HepG2 (cell line): ENCODE data around the gene ZNF181. TPM values are rescaled to one million over a fixed set of nuclear protein-coding genes. Genes with fewer than 3 reads are reported as not detected.

Source experiments
- CEBPG ChIP-seq: IDR thresholded peaks from 2 replicates; pipeline ENCODE4 v1.6.1; 2016
- ELF4 ChIP-seq: sonication (generic); formaldehyde crosslinking; IDR thresholded peaks from 2 replicates; pipeline ENCODE4 v1.5.0; 2020; ENCODE audit warnings: missing genetic modification reagents, mild to moderate bottlenecking, moderate library complexity, borderline replicate concordance
- HNRNPL ChIP-seq: fragments of 200-400 bp; formaldehyde crosslinking; IDR thresholded peaks from 2 replicates; pipeline ENCODE4 v1.6.1; 2017; ENCODE audit warnings: mild to moderate bottlenecking, low read depth, low read length
- PAX8 ChIP-seq: sonication (generic); formaldehyde crosslinking; IDR thresholded peaks from 2 replicates; pipeline ENCODE4 v1.8.0; 2022; ENCODE audit warnings: mild to moderate bottlenecking, missing genetic modification reagents, borderline replicate concordance
- RELA ChIP-seq: sonication (generic); formaldehyde crosslinking; IDR thresholded peaks from 2 replicates; pipeline ENCODE4 v1.4.0; 2020; ENCODE audit warnings: missing genetic modification reagents
- RXRB ChIP-seq: IDR thresholded peaks from 2 replicates; pipeline ENCODE4 v1.6.1; 2016; ENCODE audit warnings: borderline replicate concordance, missing genetic modification reagents, missing compliant biosample characterization
- SMAD3 ChIP-seq: sonication (generic); formaldehyde crosslinking; IDR thresholded peaks from 2 replicates; pipeline ENCODE4 v1.4.0; 2020; ENCODE audit warnings: missing genetic modification reagents
- ZFX ChIP-seq: sonication (generic); formaldehyde crosslinking; IDR thresholded peaks from 2 replicates; pipeline ENCODE4 v1.4.0; 2020; ENCODE audit warnings: mild to moderate bottlenecking, low read depth, missing genetic modification reagents, moderate library complexity
- ZNF329 ChIP-seq: sonication (generic); formaldehyde crosslinking; IDR thresholded peaks from 2 replicates; pipeline ENCODE4 v1.9.0; 2021; ENCODE audit warnings: low read depth, mild to moderate bottlenecking, missing genetic modification reagents
- ZNF607 ChIP-seq: sonication (generic); formaldehyde crosslinking; IDR thresholded peaks from 2 replicates; pipeline ENCODE4 v1.5.1; 2020; ENCODE audit warnings: missing genetic modification reagents, mild to moderate bottlenecking, borderline replicate concordance
- ZSCAN20 ChIP-seq: sonication (generic); formaldehyde crosslinking; IDR thresholded peaks from 2 replicates; pipeline ENCODE4 v1.4.0; 2020; ENCODE audit warnings: missing genetic modification reagents, mild to moderate bottlenecking, borderline replicate concordance
- polyA plus RNA-seq, 8 experiments: library from polyadenylated mRNA; depleted of rRNA in 3 of 8; stranded (reverse) in 7 of 8; unstranded in 1 of 8; fragments of >200 nt; fragmentation: Illumina TruSeq in 4 of 8; extraction: Trizol in 4 of 8; gene quantifications; 2 replicates each; pipeline versions ENCODE4 v1.2.1 to v1.2.3, GENCODE V29; 2011 to 2016; ENCODE audit warnings: low read depth in 4 of 8, missing spikeins in 1 of 8, mixed read lengths in 1 of 8; ENCODE audit not compliant: insufficient read depth in 1 of 8
- total RNA-seq, 5 experiments: library from RNA; depleted of rRNA; stranded (reverse); fragments of >200 nt; fragmentation: Illumina TruSeq; extraction: Trizol; gene quantifications; 2 replicates each; pipeline ENCODE4 v1.2.3, GENCODE V29; 2016; ENCODE audit warnings: low read depth in 1 of 5
- TF ChIP-seq, protein P1 (sequence below): sonication (generic); formaldehyde crosslinking; conservative IDR thresholded peaks from 2 replicates; pipeline ENCODE4 v1.8.0; 2022; ENCODE audit warnings: low read depth, missing genetic modification reagents
- TF ChIP-seq, protein P2 (sequence below): sonication (generic); formaldehyde crosslinking; IDR thresholded peaks from 2 replicates; pipeline ENCODE4 v1.4.0; 2020; ENCODE audit warnings: missing genetic modification reagents
- TF ChIP-seq, protein P3 (sequence below): sonication (generic); formaldehyde crosslinking; IDR thresholded peaks from 2 replicates; pipeline ENCODE4 v1.8.0; 2023; ENCODE audit warnings: mild to moderate bottlenecking, missing genetic modification reagents
- TF ChIP-seq, protein P4 (sequence below): sonication (generic); formaldehyde crosslinking; IDR thresholded peaks from 2 replicates; pipeline ENCODE4 v1.8.1; 2022; ENCODE audit warnings: low read depth, mild to moderate bottlenecking, missing genetic modification reagents
- TF ChIP-seq, protein P5 (sequence below): sonication (generic); formaldehyde crosslinking; IDR thresholded peaks from 2 replicates; pipeline ENCODE4 v1.5.0; 2020; ENCODE audit warnings: mild to moderate bottlenecking, missing genetic modification reagents
- TF ChIP-seq, protein P6 (sequence below): IDR thresholded peaks from 2 replicates; pipeline ENCODE4 v1.6.1; 2016; ENCODE audit warnings: mild to moderate bottlenecking, missing biosample characterization, missing genetic modification reagents

ZNF181 gene
- total and polyA plus RNA-seq, 2 of the 13 experiments (the other 11 are each of a cell fraction or from before 2014, with no cell fraction given): 10.6 to 15.5 TPM

DNA sequence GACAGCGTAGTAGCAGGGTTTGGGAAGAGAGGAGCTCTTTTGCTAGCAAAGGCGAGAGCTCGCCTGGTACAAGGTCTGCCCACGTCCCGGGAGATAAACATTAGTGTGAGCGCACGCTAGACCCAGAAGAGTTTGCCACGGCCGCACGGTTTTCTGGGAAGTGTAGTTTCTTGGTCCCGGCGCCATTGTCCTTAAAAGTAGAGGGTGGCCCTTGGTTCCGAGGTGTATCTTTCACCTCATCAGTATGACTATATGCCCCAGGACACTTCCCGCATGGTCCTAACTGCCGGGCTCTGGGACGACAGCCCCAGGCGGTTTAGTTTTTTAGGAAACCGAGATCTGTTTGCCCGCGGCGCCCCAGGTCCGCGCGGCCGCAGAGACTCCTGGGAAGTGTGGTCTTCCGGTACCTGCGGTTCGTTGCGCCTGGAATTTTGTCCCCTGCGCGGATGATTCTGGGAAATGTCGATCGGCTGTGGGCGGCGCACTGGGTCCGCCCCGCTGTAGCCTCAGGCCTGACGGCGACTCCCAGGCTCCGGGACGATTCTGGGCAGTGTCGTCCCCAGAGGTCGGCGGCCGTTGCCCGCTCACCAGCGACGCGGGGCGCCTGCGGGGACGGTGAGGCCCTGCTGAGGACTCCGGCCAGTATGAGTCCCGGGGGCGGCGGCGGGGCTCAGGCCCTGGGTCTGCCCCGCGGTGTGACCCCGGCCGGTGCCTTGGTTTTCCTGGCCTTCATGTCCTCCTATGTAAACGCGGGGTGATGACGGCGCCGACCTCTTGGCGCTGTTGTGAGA is at the start of gene ZNF181 (continued):
- TF ChIP-seq ZNF607 (peak; percentile 39; the same call in 1 of the 2 replicates), ZSCAN20 (CRISPR knock-in tag) (no peak), ELF4 (CRISPR knock-in tag) (peak; percentile 97), RELA (CRISPR knock-in tag) (peak; percentile 72; the same call in 1 of the 2 replicates), PAX8 (CRISPR knock-in tag) (no peak), CEBPG (CRISPR knock-in tag) (no peak), SMAD3 (CRISPR knock-in tag) (peak; percentile 22; the same call in 1 of the 2 replicates), ZFX (peak; percentile 98), ZNF329 (CRISPR knock-in tag) (peak; percentile 60; the same call in 1 of the 2 replicates), HNRNPL (0 out of 2 replicates have a peak, but pooled peaks have one; percentile 1), RXRB (CRISPR knock-in tag) (0 out of 2 replicates have a peak, but pooled peaks have one; percentile 31)
- TF ChIP-seq, protein P1, sequence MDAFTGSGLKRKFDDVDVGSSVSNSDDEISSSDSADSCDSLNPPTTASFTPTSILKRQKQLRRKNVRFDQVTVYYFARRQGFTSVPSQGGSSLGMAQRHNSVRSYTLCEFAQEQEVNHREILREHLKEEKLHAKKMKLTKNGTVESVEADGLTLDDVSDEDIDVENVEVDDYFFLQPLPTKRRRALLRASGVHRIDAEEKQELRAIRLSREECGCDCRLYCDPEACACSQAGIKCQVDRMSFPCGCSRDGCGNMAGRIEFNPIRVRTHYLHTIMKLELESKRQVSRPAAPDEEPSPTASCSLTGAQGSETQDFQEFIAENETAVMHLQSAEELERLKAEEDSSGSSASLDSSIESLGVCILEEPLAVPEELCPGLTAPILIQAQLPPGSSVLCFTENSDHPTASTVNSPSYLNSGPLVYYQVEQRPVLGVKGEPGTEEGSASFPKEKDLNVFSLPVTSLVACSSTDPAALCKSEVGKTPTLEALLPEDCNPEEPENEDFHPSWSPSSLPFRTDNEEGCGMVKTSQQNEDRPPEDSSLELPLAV (CRISPR knock-in tag): no peak
- TF ChIP-seq, protein P2, sequence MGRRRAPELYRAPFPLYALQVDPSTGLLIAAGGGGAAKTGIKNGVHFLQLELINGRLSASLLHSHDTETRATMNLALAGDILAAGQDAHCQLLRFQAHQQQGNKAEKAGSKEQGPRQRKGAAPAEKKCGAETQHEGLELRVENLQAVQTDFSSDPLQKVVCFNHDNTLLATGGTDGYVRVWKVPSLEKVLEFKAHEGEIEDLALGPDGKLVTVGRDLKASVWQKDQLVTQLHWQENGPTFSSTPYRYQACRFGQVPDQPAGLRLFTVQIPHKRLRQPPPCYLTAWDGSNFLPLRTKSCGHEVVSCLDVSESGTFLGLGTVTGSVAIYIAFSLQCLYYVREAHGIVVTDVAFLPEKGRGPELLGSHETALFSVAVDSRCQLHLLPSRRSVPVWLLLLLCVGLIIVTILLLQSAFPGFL (CRISPR knock-in tag): 0 out of 2 replicates have a peak, but pooled peaks have one; percentile 57
- TF ChIP-seq, protein P3, sequence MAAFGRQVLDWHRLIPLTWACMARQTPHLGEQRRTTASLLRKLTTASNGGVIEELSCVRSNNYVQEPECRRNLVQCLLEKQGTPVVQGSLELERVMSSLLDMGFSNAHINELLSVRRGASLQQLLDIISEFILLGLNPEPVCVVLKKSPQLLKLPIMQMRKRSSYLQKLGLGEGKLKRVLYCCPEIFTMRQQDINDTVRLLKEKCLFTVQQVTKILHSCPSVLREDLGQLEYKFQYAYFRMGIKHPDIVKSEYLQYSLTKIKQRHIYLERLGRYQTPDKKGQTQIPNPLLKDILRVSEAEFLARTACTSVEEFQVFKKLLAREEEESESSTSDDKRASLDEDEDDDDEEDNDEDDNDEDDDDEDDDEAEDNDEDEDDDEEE (CRISPR knock-in tag): peak; percentile 73; the same call in 1 of the 2 replicates
- TF ChIP-seq, protein P4, sequence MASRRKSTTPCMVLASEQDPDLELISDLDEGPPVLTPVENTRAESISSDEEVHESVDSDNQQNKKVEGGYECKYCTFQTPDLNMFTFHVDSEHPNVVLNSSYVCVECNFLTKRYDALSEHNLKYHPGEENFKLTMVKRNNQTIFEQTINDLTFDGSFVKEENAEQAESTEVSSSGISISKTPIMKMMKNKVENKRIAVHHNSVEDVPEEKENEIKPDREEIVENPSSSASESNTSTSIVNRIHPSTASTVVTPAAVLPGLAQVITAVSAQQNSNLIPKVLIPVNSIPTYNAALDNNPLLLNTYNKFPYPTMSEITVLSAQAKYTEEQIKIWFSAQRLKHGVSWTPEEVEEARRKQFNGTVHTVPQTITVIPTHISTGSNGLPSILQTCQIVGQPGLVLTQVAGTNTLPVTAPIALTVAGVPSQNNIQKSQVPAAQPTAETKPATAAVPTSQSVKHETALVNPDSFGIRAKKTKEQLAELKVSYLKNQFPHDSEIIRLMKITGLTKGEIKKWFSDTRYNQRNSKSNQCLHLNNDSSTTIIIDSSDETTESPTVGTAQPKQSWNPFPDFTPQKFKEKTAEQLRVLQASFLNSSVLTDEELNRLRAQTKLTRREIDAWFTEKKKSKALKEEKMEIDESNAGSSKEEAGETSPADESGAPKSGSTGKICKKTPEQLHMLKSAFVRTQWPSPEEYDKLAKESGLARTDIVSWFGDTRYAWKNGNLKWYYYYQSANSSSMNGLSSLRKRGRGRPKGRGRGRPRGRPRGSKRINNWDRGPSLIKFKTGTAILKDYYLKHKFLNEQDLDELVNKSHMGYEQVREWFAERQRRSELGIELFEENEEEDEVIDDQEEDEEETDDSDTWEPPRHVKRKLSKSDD: peak; percentile 57; the same call in 1 of the 2 replicates
- TF ChIP-seq, protein P5, sequence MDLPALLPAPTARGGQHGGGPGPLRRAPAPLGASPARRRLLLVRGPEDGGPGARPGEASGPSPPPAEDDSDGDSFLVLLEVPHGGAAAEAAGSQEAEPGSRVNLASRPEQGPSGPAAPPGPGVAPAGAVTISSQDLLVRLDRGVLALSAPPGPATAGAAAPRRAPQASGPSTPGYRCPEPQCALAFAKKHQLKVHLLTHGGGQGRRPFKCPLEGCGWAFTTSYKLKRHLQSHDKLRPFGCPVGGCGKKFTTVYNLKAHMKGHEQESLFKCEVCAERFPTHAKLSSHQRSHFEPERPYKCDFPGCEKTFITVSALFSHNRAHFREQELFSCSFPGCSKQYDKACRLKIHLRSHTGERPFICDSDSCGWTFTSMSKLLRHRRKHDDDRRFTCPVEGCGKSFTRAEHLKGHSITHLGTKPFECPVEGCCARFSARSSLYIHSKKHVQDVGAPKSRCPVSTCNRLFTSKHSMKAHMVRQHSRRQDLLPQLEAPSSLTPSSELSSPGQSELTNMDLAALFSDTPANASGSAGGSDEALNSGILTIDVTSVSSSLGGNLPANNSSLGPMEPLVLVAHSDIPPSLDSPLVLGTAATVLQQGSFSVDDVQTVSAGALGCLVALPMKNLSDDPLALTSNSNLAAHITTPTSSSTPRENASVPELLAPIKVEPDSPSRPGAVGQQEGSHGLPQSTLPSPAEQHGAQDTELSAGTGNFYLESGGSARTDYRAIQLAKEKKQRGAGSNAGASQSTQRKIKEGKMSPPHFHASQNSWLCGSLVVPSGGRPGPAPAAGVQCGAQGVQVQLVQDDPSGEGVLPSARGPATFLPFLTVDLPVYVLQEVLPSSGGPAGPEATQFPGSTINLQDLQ: peak; percentile 68; the same call in 1 of the 2 replicates
- TF ChIP-seq, protein P6, sequence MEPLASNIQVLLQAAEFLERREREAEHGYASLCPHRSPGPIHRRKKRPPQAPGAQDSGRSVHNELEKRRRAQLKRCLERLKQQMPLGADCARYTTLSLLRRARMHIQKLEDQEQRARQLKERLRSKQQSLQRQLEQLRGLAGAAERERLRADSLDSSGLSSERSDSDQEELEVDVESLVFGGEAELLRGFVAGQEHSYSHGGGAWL (CRISPR knock-in tag): peak; percentile 39; the same call in 1 of the 2 replicates
